G401 (cell line): ENCODE results near the gene GOSR2. TPM values are rescaled to one million over a fixed set of nuclear protein-coding genes. Genes with fewer than 3 reads are reported as not detected.
A peak's percentile ranks its signal among the peaks of the same experiment; 100 is the strongest.
"Not testable (repeated sequence)": the region's sequence is repeated elsewhere in the genome, so short reads cannot be mapped to it uniquely, and the experiment has no call there.

Experiments
- DNase-seq: peaks from one replicate; pipeline ENCODE4 v3.0.0-alpha.2; 2015; ENCODE audit warnings: low spot score
- in situ Hi-C: cut with HindIII; loops from 2 replicates; pipeline ENCODE4 v1.10.0; 2016; ENCODE audit warnings: low sequenced_read_pairs, mixed read lengths
- total RNA-seq: library from RNA; depleted of rRNA; stranded (reverse); fragments of >200 nt; shearing (Covaris generic); gene quantifications from 2 replicates; pipeline ENCODE4 v1.2.3, GENCODE V29; 2014

The GOSR2 gene
- total RNA-seq, 1 experiment from 2014 or later = 41.7 TPM

GRCh38 chr17:46950997-46951621, 28.1 kb downstream of the GOSR2 start:
- no peak for DNase-seq
- in situ Hi-C loops = no loop called here

GRCh38 chr17:46951706-46952105, 28.7 kb downstream of the GOSR2 start:
- in situ Hi-C loops = no loop called here
- DNase-seq = no peak

DNA sequence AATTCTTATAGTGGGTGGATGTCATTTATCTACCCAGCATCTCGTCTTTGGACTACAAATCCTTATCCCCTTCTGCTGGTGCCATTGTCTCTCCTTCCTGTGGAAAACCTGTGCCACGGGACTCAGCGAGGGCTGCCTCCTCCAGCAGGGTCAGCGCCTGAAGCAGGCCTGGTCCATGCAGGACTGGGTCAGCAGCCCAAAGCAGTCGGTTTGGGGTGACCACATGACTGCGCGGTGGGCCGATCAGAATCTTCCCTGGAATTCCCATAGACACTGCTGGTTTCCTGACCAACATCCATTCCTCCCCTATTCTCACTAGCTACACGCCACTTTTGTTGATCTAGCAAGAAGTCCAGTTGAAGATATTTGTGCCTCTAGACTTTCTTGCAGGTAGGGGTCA, 29.2 kb downstream of the GOSR2 start:
- in situ Hi-C loops = no loop called here
- DNase-seq = no peak

DNA sequence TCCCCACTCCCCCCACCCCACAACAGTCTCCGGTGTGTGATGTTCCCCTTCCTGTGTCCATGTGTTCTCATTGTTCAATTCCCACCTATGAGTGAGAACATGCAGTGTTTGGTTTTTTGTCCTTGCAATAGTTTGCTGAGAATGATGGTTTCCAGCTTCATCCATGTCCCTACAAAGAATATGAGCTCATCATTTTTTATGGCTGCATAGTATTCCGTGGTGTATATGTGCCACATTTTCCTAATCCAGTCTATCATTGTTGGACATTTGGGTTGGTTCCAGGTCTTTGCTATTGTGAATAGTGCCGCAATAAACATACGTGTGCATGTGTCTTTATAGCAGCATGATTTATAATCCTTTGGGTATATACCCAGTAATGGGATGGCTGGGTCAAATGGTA, 30.2 kb downstream of the GOSR2 start:
- in situ Hi-C loops, DNase-seq: not testable (repeated sequence)

GRCh38 chr17:46958041-46958591, 35.2 kb downstream of the GOSR2 start:
- no peak for DNase-seq
- in situ Hi-C loops = no loop called here

DNA sequence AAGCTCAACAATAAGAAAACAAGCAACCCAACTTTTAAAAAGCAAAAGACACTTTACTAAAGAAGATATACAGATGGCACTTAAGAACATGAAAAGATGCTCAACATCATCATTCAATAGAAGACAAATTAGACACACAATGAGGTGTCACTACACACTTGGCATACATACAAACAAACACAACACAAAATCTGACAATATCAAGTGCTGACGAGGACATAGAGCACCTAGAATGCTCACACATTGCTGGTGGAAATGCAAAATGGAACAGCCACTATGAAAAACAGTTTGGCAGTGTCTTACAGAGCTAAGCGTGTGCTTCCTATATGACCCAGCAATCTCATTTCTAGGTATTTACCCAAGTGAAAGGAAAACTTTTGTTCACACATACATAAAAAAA, 37.2 kb downstream of the GOSR2 start:
- DNase-seq = no peak
- in situ Hi-C loops = no loop called here

GRCh38 chr17:46962374-46962790, 39.4 kb downstream of the GOSR2 start:
- DNase-seq = no peak
- in situ Hi-C loops = no loop called here

GRCh38 chr17:46963571-46963970, 40.6 kb downstream of the GOSR2 start:
- DNase-seq = no peak
- in situ Hi-C loops = no loop called here

- in situ Hi-C loops = no loop called here
- DNase-seq = no peak
Measured at GRCh38 chr17:46964315-46965265, 41.6 kb downstream of the GOSR2 start.

- in situ Hi-C loops = no loop called here
- DNase-seq = no peak
Measured at GRCh38 chr17:46968224-46968834, 45.4 kb downstream of the GOSR2 start.

GRCh38 chr17:46968896-46969295, 45.9 kb downstream of the GOSR2 start:
- in situ Hi-C loops = no loop called here
- no peak for DNase-seq

- DNase-seq = no peak
- in situ Hi-C loops = no loop called here
Measured at GRCh38 chr17:46971647-46972300, 48.8 kb downstream of the GOSR2 start.

- in situ Hi-C loops = no loop called here
- DNase-seq = peak; percentile 75
Measured at GRCh38 chr17:46972346-46972745, 49.4 kb downstream of the GOSR2 start.

GRCh38 chr17:46974086-46974485, 51.1 kb downstream of the GOSR2 start:
- in situ Hi-C loops = no loop called here
- DNase-seq = peak; percentile 95

GRCh38 chr17:46975287-46975686, 52.3 kb downstream of the GOSR2 start:
- in situ Hi-C loops = no loop called here
- no peak for DNase-seq

DNA sequence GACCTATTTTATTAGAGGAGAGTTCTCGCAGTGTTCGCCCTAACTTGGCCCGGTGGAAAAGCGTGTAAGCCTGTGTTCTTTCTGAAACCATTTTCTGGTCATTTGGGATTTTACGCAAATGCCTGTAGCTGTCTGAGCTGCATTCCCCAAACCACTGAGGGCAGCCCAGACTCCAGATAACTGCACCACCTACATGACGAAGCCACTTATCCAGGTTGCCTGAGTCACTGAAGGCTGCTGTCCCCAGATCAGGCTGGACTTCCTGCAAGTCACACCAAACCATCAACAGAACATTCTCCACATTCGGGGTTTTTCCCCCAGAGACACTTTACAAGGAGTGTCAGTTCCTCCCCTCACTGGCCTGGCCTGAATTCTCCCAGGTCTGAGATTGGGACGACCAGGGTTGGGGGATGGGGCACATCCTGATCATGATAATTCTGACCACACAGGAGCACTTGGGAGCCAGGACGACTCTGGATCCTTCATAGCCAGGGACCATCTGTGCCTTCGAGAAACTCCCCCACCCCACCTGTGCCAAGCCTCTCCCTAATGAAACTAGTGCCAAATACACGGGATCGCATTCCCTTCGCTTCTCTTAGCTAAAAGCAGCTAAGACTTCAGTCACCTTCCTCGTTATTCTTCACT, 53.8 kb downstream of the GOSR2 start:
- DNase-seq = peak; percentile 82
- in situ Hi-C loops = no loop called here

DNA sequence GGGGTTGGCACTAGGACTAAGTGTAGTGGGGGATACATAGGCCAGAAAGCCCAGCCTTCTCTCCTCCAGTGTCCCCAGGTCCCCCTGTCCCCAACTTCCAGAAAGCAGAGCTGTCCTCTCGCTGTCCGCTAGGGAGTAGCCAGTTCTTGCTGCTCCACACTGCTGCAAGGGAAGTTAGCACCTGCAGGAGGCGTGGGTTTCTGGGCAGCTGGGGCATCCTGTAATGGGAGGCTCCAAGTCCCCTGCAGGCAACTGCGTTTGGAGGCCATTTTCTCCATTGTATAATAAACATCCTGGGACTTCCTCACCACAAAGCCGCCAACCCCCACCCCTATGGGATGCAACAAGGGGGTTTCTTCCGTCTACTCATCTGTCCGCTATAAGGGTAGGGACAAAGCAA, 54.4 kb downstream of the GOSR2 start:
- in situ Hi-C loops = no loop called here
- DNase-seq = peak; percentile 81

DNA sequence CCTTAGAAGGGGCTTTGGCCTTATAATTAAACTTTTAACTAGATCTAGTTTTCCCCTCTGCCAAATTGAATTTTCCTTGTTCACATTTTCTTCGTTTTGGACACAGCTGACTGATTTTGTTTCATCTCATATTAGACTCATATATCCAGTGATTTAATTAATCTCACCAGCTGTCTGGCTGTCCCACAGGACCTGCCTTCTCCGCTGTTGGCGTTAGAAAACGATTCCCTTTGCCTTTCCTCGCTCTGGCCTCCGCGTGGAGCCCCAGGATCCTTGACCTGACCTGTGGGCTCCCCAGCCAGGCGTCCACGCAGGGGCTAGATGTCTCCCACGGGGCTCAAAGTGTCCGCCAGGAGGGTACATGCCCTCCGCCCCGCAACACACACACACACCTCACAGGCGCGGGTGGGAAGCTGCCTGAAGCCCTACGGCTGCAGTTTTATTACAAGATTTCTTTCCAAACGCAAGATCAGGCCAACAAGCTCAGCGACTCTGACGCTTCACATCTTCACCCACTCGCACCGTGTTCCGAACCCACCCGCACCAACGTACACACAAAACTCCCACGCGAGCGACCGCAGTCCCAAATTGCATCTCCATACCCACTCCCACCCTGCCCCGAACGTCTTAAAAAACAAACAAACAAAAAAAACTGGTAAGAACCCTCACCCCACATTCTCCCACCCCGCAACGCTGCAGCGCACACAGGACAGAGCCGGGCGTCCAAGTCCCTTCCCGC, 55.0 kb downstream of the GOSR2 start:
- in situ Hi-C loops = no loop called here
- peak; percentile 34 for DNase-seq
